ENCODE results near the gene GALNT6. TPM values are rescaled to one million over a fixed set of nuclear protein-coding genes. Genes with fewer than 3 reads are reported as not detected.

The GALNT6 gene
- polyA plus RNA-seq, 1 donor from 2014 or later: not detected

- no peak overlapping the region for H3K27ac ChIP-seq (ENCODE audit: low read length)
- no peak for TF ChIP-seq TAF1 (IDR thresholded peaks at IDR 0.05; ENCODE audit: low read depth)
- no peak for TF ChIP-seq CTCF (IDR thresholded peaks at IDR 0.05; ENCODE audit: poor library complexity, severe bottlenecking)
- TF ChIP-seq EP300 (conservative IDR thresholded peaks at IDR 0.05; ENCODE audit: poor library complexity, severe bottlenecking): no peak
- TF ChIP-seq REST (IDR thresholded peaks at IDR 0.05; ENCODE audit: borderline replicate concordance): no peak
- no peak for TF ChIP-seq SMC3 (conservative IDR thresholded peaks at IDR 0.05; ENCODE audit: poor library complexity)
- no peak for TF ChIP-seq RAD21 (conservative IDR thresholded peaks at IDR 0.05)
- no peak for TF ChIP-seq POLR2AphosphoS5 (IDR thresholded peaks at IDR 0.05)
- no peak for TF ChIP-seq MXI1 (conservative IDR thresholded peaks at IDR 0.05; ENCODE audit: poor library complexity, severe bottlenecking)
- no peak for TF ChIP-seq EZH2 (IDR thresholded peaks at IDR 0.05; ENCODE audit: borderline replicate concordance, insufficient read depth, low read length, poor library complexity, severe bottlenecking)
- no peak overlapping the region for H3K4me3 ChIP-seq (ENCODE audit: low read length)
- H3F3A ChIP-seq (ENCODE audit: insufficient read depth, low read length, poor library complexity, severe bottlenecking): no peaks in the 10 kb centered on the region
- H4K20me1 ChIP-seq (ENCODE audit: insufficient read depth): no peaks in the 10 kb centered on the region
- no peak overlapping the region for H3K4me2 ChIP-seq (ENCODE audit: low read length)
- no peak overlapping the region for H2AFZ ChIP-seq (ENCODE audit: low read depth, low read length)
- no peaks in the 10 kb centered on the region for H3K9me3 ChIP-seq (ENCODE audit: low read length)
- no peaks in the 10 kb centered on the region for H3K9me2 ChIP-seq (ENCODE audit: insufficient read depth, low read length)
- H3K9ac ChIP-seq (ENCODE audit: low read length): no peak overlapping the region
- H3K79me2 ChIP-seq (replicated peaks; ENCODE audit: insufficient read depth, low read length): peaks cover 52% of the 10 kb centered on the region
- no peaks in the 10 kb centered on the region for H3K36me3 ChIP-seq (ENCODE audit: insufficient read depth, low read length)
- H3K27me3 ChIP-seq (ENCODE audit: insufficient read depth, low read depth, low read length): no peaks in the 10 kb centered on the region
Observed at GRCh38 chr12:51429700-51430099, 38.5 kb upstream of the GALNT6 start.

- Histone ChIP-seq H3K79me2 (replicated peaks; ENCODE audit: insufficient read depth, low read length) (peaks cover 49% of the 10 kb centered on the region), H3K4me2 (ENCODE audit: low read length) (no peak overlapping the region), H3K9me3 (ENCODE audit: low read length) (no peaks in the 10 kb centered on the region), H3K9me2 (ENCODE audit: insufficient read depth, low read length) (no peaks in the 10 kb centered on the region), H3K36me3 (ENCODE audit: insufficient read depth, low read length) (no peaks in the 10 kb centered on the region), H3K27ac (ENCODE audit: low read length) (no peak overlapping the region), H3K4me3 (ENCODE audit: low read length) (no peak overlapping the region), H2AFZ (ENCODE audit: low read depth, low read length) (no peak overlapping the region), H3F3A (ENCODE audit: insufficient read depth, low read length, poor library complexity, severe bottlenecking) (no peaks in the 10 kb centered on the region), H3K27me3 (ENCODE audit: insufficient read depth, low read depth, low read length) (no peaks in the 10 kb centered on the region), H4K20me1 (ENCODE audit: insufficient read depth) (no peaks in the 10 kb centered on the region), H3K9ac (ENCODE audit: low read length) (no peak overlapping the region)
- TF ChIP-seq MXI1 (conservative IDR thresholded peaks at IDR 0.05; ENCODE audit: poor library complexity, severe bottlenecking) (no peak), REST (IDR thresholded peaks at IDR 0.05; ENCODE audit: borderline replicate concordance) (no peak), RAD21 (conservative IDR thresholded peaks at IDR 0.05) (no peak), SMC3 (conservative IDR thresholded peaks at IDR 0.05; ENCODE audit: poor library complexity) (no peak)
Observed at GRCh38 chr12:51428256-51428655, 37.0 kb upstream of the GALNT6 start.
